Right hindlimb (tissue), 1 donor: ENCODE results near the gene HEBP1.
A peak's percentile ranks its signal among the peaks of the same experiment; 100 is the strongest.
"Not testable (repeated sequence)": the region's sequence is repeated elsewhere in the genome, so short reads cannot be mapped to it uniquely, and the experiment has no call there.

ENCODE experiments used
- DNase-seq: peaks from one replicate; pipeline ENCODE4 v3.0.0-alpha.2; 2018

HEBP1 gene

GRCh38 chr12:12999959-13000615 lies at the start of gene HEBP1:
Gene HEBP1, minus strand, starts transcription at chr12:13000265. Its CDS starts 151 bp downstream, at chr12:13000114.
- DNase-seq, result peak; percentile 97

- DNase-seq, result no peak
These were observed 49.8 kb upstream of the HEBP1 start for GRCh38 chr12:13049816-13050215.

GRCh38 chr12:13046964-13047363 lies 46.9 kb upstream of the HEBP1 start:
- DNase-seq, result no peak

- DNase-seq, result no peak
These were observed 45.8 kb upstream of the HEBP1 start for GRCh38 chr12:13045816-13046215.

GRCh38 chr12:13044906-13045299 lies 44.8 kb upstream of the HEBP1 start:
- peak; percentile 33 for DNase-seq

GRCh38 chr12:13044002-13044905 lies 44.2 kb upstream of the HEBP1 start, which contains the start of gene FAM234B:
Gene FAM234B, plus strand, starts transcription at chr12:13044381. Its CDS starts 23 bp downstream, at chr12:13044404.
- peak; percentile 88 for DNase-seq

- no peak for DNase-seq
These were observed 42.7 kb upstream of the HEBP1 start for GRCh38 chr12:13042666-13043230.

GRCh38 chr12:13041224-13041623 lies 41.2 kb upstream of the HEBP1 start:
- DNase-seq, result no peak

- no peak for DNase-seq
These were observed 39.4 kb upstream of the HEBP1 start for GRCh38 chr12:13039328-13039956.

- no peak for DNase-seq
These were observed 38.6 kb upstream of the HEBP1 start for GRCh38 chr12:13038491-13039161.

- no peak for DNase-seq
These were observed 36.8 kb upstream of the HEBP1 start for GRCh38 chr12:13036881-13037280.

- not testable (repeated sequence) for DNase-seq
These were observed 35.3 kb upstream of the HEBP1 start for GRCh38 chr12:13035335-13035734.

GRCh38 chr12:13033476-13033875 lies 33.4 kb upstream of the HEBP1 start:
- no peak for DNase-seq

- DNase-seq, result no peak
These were observed 32.1 kb upstream of the HEBP1 start for GRCh38 chr12:13032164-13032563.

GRCh38 chr12:13030541-13031291 lies 30.7 kb upstream of the HEBP1 start:
- no peak for DNase-seq

GRCh38 chr12:13028825-13029570 lies 28.9 kb upstream of the HEBP1 start:
- DNase-seq, result no peak

GRCh38 chr12:13027508-13027907 lies 27.4 kb upstream of the HEBP1 start:
- DNase-seq, result no peak

GRCh38 chr12:13027032-13027431 lies 27.0 kb upstream of the HEBP1 start:
- DNase-seq, result no peak

GRCh38 chr12:13026286-13026685 lies 26.2 kb upstream of the HEBP1 start:
- no peak for DNase-seq

GRCh38 chr12:13024531-13024916 lies 24.5 kb upstream of the HEBP1 start:
- no peak for DNase-seq
